Stimulated activated effector memory CD8-positive, alpha-beta T cell treated with anti-CD3 and anti-CD28 coated beads, Interleukin-12 subunit alpha, Interleukin-12 subunit beta, amount 100 ng/mL, for 72 hours (primary cell): ENCODE data around the gene DMRT1.

Source experiments
- ATAC-seq: fragments of 150-1000 bp; cut with Tn5 transposase; 2 replicates; pipeline ENCODE4 v1.10.0; 2021
- DNase-seq, 2 donors: peaks; one replicate each; pipeline ENCODE4 v3.0.0; 2021 to 2022; ENCODE audit warnings: low spot score in 2 of 2
- H3K27ac Mint-ChIP-seq: one replicate; pipeline ENCODE4 v1.8.0; 2022; ENCODE audit warnings: mild to moderate bottlenecking, mixed read lengths
- H3K36me3 Mint-ChIP-seq: one replicate; pipeline ENCODE4 v1.8.0; 2022; ENCODE audit warnings: mild to moderate bottlenecking, mixed read lengths
- H3K4me1 Mint-ChIP-seq: one replicate; pipeline ENCODE4 v1.8.0; 2022; ENCODE audit warnings: mixed read lengths
- H3K4me3 Mint-ChIP-seq: one replicate; pipeline ENCODE4 v1.8.0; 2022; ENCODE audit warnings: mild to moderate bottlenecking, mixed read lengths
- H3K9me3 Mint-ChIP-seq: one replicate; pipeline ENCODE4 v1.8.0; 2022; ENCODE audit warnings: mixed read lengths

DMRT1 gene

DNA sequence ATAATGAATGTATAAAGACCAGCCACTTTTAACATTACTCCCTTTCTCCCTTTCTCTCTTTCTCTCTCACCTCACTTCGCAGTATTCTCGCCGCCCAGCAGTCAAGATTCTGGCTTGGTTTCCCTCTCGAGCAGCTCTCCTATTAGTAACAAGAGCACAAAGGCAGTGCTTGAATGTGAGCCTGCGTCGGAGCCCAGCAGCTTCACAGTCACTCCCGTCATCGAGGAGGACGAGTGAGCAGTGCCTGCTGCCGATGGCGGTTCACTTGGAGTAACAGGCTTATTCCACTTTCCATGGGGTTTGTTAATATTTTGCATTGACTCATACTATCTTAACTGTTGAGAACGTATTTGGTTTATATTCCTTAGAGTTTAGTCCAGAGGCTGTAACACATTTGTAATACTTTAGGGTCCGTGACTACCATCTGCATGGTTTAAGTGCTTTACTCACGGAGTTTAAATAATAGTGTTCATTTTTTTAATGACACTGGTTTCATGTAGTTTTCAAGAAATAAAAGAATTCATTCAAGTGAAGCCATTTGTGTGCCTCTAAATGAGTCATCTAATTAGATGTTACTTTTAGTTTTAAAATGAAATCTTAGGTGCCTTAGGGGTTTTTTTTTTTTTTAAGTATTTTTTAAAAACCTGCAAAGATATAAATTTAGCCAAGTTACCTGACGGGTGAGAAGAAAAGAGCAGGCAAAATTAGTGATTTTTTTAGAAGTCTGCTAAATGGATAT is 126.6 kb downstream of the DMRT1 start:
- ATAC-seq: no peak
- peaks cover 15% of the 10 kb centered on the region for H3K4me1 Mint-ChIP-seq
- H3K9me3 Mint-ChIP-seq: no peaks in the 10 kb centered on the region
- H3K27ac Mint-ChIP-seq: no peak overlapping the region
- H3K36me3 Mint-ChIP-seq: peaks cover 5% of the 10 kb centered on the region
- no peak for DNase-seq
- no peak overlapping the region for H3K4me3 Mint-ChIP-seq

DNA sequence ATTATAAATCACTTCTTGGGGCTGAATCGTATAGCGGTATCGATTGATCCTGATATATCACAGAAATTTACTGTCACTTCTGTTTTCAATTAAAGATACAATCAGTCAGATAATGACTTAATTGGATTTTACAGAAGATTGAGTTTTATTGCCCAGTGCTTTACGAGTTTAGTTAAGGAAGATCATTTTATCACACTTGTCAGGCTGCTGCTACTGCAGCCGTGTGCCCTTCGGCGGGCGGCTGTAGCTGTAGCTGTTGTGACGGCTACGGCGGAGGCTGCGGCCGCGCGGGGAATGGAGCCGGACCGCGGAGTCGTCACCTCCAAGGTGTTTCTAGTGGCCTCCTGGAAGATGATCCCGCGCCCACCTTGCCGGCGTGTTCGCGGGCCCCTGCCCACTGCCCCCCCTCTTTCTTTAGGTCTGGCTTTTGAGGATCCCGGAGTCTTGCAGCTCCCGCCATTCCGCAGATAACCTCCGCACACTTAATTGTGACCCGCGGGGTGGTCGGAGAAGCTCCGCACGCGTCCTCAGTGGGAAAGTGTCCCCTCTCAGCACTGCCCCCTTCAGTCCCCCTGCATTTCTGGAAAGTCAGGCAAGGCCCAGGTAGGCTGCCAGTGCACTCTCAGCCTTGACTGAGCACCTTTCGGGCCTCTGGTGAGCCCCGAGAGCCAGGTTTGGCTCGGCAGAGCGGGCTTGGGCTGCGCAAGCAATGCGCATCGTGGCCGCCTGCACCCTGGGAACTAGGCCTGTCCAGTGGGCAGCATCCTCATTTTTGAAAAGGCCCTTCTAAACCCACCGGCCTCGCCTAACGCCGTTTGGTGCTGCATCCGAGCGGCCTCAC is 128.0 kb downstream of the DMRT1 start:
- H3K9me3 Mint-ChIP-seq: no peaks in the 10 kb centered on the region
- no peak overlapping the region for H3K4me3 Mint-ChIP-seq
- no peak overlapping the region for H3K27ac Mint-ChIP-seq
- H3K4me1 Mint-ChIP-seq: peaks cover 15% of the 10 kb centered on the region
- DNase-seq (no peak), ATAC-seq (no peak)
- H3K36me3 Mint-ChIP-seq: peaks cover 5% of the 10 kb centered on the region

- ATAC-seq: no peak
- DNase-seq: no peak
- H3K36me3 Mint-ChIP-seq: peaks cover 10% of the 10 kb centered on the region
- H3K4me1 Mint-ChIP-seq: peaks cover 15% of the 10 kb centered on the region
- H3K27ac Mint-ChIP-seq: no peak overlapping the region
- no peak overlapping the region for H3K4me3 Mint-ChIP-seq
- no peaks in the 10 kb centered on the region for H3K9me3 Mint-ChIP-seq
Measured at GRCh38 chr9:970151-970996, 128.9 kb downstream of the DMRT1 start.

DNA sequence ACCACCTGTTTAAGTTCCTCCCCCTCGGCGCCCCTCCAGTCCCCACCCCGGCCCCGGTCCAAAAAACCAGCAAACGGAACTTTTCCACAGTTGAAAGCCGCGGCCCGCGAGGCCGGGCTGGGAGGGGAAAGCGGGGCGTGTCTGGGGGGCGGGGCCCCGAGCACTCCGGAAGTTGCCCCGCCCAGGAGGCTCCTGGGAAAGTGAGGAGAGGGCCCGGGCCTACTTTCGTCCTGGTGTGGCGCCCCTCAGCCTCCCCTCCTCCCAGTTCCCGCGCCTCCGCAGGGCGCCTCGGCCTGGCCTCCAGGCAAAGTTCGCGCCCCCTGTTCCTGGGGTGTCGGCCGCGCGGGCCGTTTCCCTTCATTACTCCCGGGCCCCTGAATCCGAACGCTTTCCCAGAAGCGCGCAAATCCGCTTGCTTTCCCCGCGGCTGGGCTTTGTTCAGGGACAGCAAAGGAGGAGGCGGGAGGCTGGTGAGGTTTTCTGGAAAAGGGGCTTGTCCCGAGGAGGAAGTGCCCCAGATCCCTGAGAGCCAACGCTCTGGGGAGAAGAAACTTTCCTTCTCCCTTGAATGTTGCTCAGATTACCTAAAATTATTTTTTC is 130.5 kb downstream of the DMRT1 start:
- no peak overlapping the region for H3K4me3 Mint-ChIP-seq
- H3K27ac Mint-ChIP-seq: no peak overlapping the region
- DNase-seq: no peak
- no peaks in the 10 kb centered on the region for H3K9me3 Mint-ChIP-seq
- peaks cover 15% of the 10 kb centered on the region for H3K4me1 Mint-ChIP-seq
- peaks cover 10% of the 10 kb centered on the region for H3K36me3 Mint-ChIP-seq
- ATAC-seq: no peak

DNA sequence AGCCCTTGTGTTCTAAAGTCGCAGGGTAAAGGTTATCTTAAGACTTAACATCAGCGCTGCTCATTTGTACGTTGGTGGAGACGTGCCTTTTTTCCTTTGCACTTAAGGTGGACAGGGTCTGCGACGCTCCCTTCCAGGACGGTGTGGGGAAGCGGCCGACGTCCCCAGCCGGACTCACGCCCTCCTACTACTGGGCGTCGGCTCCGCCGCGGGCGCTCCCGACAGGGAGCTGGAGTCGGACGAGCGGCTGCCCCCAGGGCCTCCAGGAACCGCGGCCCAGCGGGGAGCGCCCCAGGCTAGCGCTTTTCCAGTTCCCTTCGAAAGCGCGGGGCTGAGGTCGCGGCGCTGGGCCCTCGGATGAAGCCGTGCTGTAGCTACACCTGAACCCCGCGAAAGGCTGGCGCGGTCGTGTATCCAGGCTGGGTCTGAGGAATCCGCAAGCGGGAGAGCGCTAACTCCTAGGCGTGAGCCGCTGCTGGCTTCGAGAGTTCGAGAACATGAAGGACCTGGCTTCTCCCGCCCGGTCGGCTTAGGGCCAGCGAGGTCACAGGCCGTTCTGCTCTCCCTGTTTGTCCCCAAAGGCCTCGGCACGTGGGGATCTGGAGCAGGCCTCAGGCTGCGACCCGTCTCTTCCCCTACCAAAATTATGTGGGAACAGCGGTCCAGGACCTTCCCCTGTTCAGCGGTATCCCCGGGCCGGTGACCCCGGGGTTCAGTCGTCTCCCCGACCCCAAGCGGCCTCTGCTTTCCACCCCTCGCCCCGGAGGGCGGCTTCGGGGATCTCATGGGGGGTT is 131.2 kb downstream of the DMRT1 start:
- Mint-ChIP-seq H3K9me3 (no peaks in the 10 kb centered on the region), H3K4me1 (peaks cover 14% of the 10 kb centered on the region), H3K36me3 (peaks cover 10% of the 10 kb centered on the region), H3K4me3 (no peak overlapping the region), H3K27ac (no peak overlapping the region)
- DNase-seq (no peak), ATAC-seq (no peak)

DNA sequence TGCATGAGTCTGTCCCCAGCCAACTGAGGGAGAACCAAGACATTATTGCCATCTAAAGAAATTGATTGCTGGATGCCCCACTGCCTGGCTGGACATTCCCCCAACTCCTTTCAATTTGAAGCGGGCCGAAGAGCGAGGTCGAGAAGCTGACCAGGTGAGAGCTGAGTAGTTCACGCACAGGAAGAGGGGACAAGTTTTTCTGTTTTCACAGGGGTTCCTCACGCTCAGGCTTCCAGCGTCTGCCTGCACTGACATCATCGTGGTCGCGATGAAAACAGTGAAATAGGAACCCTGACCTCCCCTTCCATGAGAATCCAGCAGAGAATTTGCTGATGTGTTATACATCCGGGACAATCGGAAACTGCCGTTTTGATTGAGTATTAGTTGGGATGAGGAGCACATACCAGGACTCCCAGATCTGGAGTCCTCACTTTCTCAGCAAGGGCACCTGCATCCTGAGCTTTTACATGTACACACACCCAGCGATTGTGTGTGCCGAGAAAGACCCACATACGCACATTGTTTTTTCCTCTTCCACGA is 131.9 kb downstream of the DMRT1 start:
- Mint-ChIP-seq H3K36me3 (peaks cover 10% of the 10 kb centered on the region), H3K4me1 (peaks cover 10% of the 10 kb centered on the region), H3K9me3 (no peaks in the 10 kb centered on the region), H3K27ac (no peak overlapping the region), H3K4me3 (no peak overlapping the region)
- ATAC-seq (no peak), DNase-seq (no peak)

GRCh38 chr9:974031-974995 is 132.8 kb downstream of the DMRT1 start:
- no peak overlapping the region for H3K4me3 Mint-ChIP-seq
- peaks cover 10% of the 10 kb centered on the region for H3K4me1 Mint-ChIP-seq
- H3K36me3 Mint-ChIP-seq: peaks cover 10% of the 10 kb centered on the region
- no peak for ATAC-seq
- no peak for DNase-seq
- no peak overlapping the region for H3K27ac Mint-ChIP-seq
- no peaks in the 10 kb centered on the region for H3K9me3 Mint-ChIP-seq

GRCh38 chr9:974996-975739 is 133.7 kb downstream of the DMRT1 start:
- no peak for DNase-seq
- Mint-ChIP-seq H3K9me3 (no peaks in the 10 kb centered on the region), H3K4me1 (peaks cover 3% of the 10 kb centered on the region), H3K36me3 (peaks cover 10% of the 10 kb centered on the region), H3K4me3 (no peak overlapping the region), H3K27ac (no peak overlapping the region)
- no peak for ATAC-seq

GRCh38 chr9:975740-976257 is 134.3 kb downstream of the DMRT1 start:
- H3K4me1 Mint-ChIP-seq: no peaks in the 10 kb centered on the region
- DNase-seq (no peak), ATAC-seq (no peak)
- no peak overlapping the region for H3K4me3 Mint-ChIP-seq
- no peaks in the 10 kb centered on the region for H3K9me3 Mint-ChIP-seq
- H3K27ac Mint-ChIP-seq: no peak overlapping the region
- peaks cover 10% of the 10 kb centered on the region for H3K36me3 Mint-ChIP-seq

- ATAC-seq (peak; percentile 24), DNase-seq (no peak)
- Mint-ChIP-seq H3K36me3 (peaks cover 6% of the 10 kb centered on the region), H3K4me1 (no peaks in the 10 kb centered on the region), H3K27ac (no peak within 1 kb of the TSS), H3K9me3 (no peaks in the 10 kb centered on the region), H3K4me3 (no peak within 1 kb of the TSS)
Measured at GRCh38 chr9:976258-976942, 134.9 kb downstream of the DMRT1 start, which contains the start of gene DMRT3. Gene DMRT3, plus strand, starts transcription at chr9:976655. Its CDS starts 347 bp downstream, at chr9:977002.

DNA sequence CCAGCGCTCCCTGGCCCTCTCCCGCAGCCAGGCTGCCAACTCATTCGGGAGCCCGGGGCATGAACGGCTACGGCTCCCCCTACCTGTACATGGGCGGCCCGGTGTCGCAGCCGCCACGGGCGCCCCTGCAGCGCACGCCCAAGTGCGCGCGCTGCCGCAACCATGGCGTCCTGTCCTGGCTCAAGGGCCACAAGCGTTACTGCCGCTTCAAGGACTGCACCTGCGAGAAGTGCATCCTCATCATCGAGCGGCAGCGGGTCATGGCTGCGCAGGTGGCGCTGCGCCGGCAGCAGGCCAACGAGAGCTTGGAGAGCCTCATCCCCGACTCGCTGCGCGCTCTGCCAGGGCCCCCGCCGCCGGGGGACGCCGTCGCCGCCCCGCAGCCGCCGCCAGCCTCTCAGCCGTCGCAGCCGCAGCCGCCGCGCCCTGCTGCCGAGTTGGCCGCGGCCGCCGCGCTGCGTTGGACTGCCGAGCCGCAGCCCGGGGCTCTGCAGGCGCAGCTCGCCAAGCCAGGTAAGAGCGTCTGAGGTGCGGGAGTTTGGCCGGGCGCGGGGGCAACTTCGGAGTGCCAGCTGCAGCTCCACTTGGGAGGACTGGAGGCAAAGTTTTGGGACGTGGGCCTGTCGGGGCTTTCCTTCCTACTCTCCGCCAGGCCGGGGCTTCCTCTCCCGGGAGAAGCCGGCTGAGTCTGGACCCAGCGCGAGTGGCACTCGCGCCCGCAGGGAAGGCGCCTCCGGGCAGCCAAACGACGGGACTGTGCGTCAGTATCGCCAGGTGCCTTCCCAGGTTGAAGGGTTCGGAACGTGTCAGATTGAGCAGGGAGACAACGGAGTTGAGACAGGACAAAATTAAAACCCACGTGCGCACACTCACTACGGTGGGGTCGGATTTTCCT is 135.7 kb downstream of the DMRT1 start:
- Mint-ChIP-seq H3K4me3 (no peak overlapping the region), H3K27ac (no peak overlapping the region), H3K9me3 (no peaks in the 10 kb centered on the region), H3K36me3 (peaks cover 6% of the 10 kb centered on the region), H3K4me1 (no peaks in the 10 kb centered on the region)
- peak; percentile 17 for ATAC-seq
- DNase-seq: no peak
